Dedifferentiated amniotic fluid mesenchymal stem cell (primary cell): ENCODE results near the gene ELAVL3.
"Not testable (repeated sequence)": the region's sequence is repeated elsewhere in the genome, so short reads cannot be mapped to it uniquely, and the experiment has no call there.

ENCODE experiments used
- DNase-seq: peaks from one replicate; pipeline ENCODE4 v3.0.0-alpha.2; 2016; ENCODE audit errors: extremely low spot score

The ELAVL3 gene

DNA sequence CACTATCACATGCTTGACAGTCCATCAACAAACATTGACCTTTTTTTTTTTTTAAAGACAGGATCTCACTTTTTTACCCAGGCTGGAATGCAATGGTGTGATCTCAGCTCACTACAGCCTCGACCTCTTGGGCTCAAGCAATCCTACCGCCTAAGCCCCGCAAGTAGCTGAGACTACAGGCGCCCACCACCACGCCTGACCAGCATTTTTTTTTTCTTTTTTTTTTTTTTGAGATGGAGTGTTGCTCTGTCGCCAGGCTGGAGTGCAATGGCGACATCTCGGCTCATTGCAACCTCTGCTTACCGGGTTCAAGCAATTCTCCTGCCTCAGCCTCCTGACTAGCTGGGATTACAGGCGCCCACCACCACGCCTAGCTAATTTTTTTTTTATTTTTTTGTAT is 21.9 kb downstream of the ELAVL3 start:
- DNase-seq, result not testable (repeated sequence)

DNA sequence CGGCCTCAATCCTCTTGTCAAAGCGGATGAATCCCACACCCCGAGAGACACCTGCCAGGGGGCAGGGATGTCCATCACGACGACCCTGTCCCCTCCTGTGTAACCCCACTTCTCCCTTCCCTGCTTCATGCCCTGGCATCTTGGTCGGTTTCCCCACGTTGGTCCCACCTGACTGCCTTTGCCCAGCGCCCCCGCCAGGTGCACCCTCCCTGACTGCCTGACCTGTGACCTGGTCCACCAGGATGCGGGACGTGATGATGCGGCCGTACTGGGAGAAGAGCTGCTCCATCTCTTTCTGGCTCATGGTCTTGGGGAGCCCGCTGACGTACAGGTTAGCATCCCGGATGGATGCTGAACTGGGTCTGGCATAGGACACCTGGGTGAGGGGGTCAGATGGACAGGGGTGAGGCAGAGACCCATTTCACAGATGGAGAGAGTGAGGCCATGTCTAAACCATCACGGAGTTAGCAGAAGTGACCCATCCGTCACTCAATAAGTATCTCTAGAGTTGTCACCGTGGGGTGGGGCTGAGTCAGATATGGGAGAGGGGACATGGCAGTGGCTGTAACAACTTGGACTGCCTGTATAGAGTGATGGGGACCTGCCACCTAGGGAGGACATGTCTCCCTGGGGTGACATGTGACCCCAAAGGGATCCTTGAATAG is 22.5 kb downstream of the ELAVL3 start:
- no peak for DNase-seq

- DNase-seq, result no peak
These were observed 23.0 kb downstream of the ELAVL3 start for GRCh38 chr19:11457831-11458230.

DNA sequence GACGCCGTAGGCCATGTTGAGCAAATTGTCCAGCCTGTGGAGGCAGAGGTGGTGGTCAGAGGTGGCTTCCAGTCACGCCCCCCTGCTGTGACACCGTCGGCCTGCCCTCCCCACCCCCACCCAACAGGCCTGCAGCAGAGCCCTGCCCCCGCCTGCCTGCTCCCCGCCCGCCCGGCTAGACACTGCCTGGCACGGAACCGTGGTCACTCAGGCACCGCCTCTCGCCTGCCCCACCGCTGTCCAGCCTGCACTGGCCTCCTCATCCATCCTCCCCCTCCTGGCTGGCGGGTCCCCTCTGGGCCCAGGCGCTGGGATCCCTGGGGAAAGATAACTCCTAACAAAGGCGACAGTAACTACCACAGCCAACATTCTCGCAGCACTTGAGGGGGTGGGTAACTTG is 23.7 kb downstream of the ELAVL3 start:
- DNase-seq, result no peak

- no peak for DNase-seq
These were observed 24.2 kb downstream of the ELAVL3 start for GRCh38 chr19:11456659-11457058.

- DNase-seq, result not testable (repeated sequence)
These were observed 25.7 kb downstream of the ELAVL3 start for GRCh38 chr19:11455233-11455554.

DNA sequence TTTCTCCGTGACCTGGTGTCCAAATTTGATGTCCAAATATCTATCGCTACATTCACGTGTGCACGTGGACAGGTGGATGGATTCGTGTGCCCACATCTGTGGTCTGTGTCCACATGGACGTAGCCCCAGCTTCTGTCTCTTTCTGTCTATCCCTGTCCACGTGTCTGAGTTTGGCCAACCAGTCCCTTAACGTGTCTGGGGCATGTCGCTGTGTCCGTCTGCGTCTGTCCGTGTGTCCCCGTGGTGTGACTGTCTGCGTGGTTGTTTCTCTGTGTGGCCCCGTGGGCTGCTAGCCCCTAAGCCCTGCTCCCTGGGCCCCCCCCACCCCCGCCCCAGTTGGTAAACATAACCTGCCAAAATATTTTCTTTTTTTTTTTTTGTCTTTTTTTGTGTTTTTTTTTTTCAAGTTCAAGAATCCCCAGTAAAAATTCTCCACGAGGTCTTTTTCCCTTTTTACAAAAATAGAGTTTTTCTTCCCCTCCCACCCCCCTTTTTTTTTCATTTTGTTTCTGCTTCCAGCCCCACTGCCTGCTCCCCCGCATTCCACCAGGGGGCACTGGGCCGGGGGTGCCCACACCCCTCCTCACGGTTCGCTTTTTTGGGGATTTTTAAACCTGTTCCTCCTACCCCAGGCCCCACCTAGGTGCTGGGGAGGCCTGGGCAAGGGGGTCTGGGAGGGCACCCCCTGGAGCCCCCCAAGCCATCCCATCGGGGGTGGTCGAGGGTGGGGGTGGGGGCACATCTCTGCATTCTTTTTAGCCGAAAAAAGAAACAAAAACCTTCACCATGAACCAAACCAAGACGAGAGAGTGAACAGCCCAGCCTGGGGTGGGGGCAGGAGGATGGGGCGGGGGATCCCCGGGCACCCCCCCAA is 27.1 kb downstream of the ELAVL3 start:
- DNase-seq, result no peak

GRCh38 chr19:11452620-11453310 is 28.1 kb downstream of the ELAVL3 start:
- no peak for DNase-seq

DNA sequence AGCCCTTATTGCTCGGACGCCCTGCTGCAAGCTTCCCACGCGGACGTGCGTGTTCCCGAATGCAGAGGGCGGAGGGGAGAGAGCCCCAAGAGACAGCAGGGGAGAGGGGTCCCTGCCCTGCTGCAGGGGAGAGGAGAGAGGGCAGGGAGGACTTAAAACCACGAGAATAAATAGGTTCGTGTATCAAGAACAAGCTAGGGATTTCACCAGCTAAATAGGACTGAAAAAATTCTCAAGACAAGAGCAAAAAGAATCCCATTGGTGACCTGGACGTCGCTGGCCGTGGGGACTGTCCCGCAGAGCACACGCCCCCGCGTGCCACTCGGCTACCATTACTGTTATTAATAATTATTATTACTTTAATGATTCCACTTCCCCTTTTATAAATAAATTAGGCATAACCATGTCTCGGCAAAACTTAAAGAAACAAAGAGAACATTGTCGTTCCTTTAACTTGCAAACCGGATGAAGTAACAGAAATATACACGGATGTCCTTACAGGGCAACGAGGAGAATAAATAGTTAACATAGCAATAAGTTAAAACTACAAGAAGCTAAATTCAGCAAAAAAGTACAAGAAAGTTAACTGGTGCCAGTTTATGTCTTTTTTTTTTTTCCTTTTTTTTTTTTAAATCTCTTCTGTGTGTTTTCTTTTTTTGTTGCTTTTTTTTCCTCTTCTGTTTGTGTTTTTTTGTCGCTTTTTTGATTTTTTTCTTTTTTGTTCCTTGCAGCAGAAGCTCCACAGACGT is 28.8 kb downstream of the ELAVL3 start:
- DNase-seq, result no peak

DNA sequence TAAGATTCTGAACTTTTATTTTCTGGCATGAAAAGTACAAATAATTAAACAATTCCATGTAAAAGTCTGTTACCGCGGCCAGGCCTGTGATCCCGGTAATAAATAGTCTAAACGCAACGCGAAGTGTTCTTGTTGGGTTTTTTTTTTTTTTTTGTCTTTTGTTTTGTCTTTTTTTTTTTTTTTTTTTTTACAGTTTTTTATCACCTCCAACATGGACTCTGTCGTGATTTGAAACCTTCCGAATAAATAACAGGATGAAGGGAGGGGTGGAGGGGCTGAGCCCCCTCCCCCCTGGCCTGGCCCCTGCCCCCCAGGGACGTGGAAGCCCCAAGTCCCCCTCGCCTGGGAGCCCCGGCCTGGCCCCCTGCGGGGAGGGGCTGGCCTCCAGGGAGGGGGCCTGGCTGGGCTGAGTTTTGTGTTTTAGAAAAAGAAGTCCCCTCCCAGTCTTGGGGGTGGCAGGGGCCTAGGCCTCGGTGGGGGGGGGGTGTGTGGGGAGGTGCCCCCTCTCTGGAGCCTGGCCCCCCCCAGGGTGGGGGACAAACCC is 29.4 kb downstream of the ELAVL3 start:
- DNase-seq, result no peak

DNA sequence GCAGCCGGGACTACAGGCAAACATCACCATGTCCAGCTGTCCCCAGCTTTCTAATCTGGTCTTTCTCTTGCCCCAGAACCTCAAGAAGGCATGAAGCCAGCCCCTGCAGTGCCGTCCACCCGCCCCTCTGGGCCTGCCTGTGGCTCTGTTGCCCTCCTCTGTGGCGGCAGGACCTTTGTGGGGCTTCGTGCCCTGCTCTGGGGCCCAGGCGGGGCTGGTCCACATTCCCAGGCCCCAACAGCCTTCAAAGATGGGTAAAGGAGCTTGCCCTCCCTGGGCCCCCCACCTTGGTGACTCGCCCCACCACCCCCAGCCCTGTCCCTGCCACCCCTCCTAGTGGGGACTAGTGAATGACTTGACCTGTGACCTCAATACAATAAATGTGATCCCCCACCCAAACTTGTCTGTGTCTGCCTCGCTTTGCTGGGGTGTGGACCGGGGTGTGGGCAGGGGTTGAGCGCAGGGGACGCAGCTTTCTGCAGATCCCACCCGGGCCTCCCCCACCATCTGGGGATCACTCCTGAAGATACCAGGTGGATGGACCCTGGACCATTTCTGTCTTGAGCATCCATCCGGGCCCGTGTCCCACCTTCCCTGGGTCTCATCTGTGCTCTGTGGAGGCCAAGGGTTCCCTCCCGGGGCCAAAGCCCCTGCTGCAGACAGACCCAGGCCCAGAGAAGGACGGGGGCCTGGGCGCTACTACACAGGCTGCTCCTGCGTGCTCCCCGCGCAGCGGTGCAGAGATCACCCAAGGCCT is 30.1 kb downstream of the ELAVL3 start:
- no peak for DNase-seq

- no peak for DNase-seq
These were observed 31.8 kb downstream of the ELAVL3 start for GRCh38 chr19:11448923-11449554.

DNA sequence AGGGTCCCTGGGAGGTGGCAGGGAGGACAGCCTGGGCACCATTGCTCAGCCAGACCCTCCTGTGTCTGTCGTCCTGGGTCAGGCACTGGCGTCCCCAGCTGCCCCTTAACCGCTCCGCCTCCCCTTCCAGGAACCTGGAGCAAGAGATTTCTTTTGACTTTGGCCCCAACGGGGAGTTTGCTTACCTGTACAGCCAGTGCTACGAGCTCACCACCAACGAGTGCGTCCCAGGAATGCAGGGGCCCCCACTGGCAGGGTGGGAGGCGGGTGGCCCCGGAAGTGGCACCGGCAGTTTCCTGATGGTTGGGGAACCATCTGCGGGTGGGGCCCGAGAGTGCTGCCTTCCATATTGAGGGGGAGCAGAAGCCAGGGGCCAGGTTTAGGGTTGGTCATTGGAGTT is 32.4 kb downstream of the ELAVL3 start:
- DNase-seq, result no peak

DNA sequence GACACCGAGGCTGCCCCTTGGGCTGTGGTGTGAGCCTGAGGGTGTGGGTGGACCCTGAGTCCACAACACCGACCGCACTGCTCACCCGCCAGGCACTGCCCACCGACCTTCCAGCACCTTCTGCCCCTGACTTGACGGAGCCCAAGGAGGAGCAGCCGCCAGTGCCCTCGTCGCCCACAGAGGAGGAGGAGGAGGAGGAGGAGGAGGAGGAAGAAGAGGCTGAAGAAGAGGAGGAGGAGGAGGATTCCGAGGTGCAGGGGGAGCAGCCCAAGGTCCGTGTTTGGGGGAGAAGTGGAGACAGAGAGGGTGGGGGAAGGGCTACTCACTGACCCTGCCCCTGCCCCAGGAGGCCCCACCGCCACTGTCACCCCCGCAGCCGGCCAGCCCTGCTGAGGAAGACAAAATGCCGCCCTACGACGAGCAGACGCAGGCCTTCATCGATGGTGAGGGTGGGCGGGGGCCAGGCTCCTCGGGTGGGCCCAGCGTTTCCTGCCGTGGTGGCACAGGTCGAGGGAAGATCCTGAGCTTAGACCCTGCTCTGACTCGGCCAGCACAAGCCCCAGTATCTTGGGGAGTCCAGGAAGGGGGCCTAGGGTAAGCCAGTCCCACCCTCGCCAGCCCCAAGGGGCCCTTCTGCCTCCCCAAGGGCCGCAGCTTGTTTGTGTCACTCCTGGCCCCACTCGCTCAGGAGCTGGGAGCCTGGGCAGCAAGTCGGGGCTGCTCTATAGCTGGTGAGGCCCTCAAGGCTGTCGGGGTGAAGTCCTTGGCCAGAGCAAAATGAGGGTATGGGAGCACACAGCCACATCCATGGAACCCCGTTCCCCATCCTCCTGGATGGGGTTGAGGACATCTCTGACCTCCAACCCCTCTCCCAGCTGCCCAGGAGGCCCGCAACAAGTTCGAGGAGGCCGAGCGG is 33.2 kb downstream of the ELAVL3 start:
- no peak for DNase-seq

GRCh38 chr19:11446652-11447301 is 34.1 kb downstream of the ELAVL3 start:
- DNase-seq, result no peak

DNA sequence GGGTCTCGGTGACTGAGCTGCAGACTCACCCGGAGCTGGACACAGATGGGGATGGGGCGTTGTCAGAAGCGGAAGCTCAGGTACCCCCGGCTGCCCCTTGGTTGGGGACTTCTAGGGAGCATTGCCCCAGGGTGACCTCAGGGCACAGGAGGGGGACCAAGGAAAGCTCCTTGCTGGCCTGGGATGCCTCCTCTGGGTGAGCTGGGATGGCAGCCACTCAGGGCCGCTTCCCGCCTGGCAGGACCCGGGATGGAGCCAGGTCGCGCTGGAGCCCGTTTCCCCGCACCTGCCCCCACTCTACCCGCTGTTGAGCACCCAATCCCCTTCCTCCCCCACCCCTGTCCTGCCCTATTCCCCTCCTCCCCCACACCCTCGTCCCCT is 34.6 kb downstream of the ELAVL3 start:
- no peak for DNase-seq

DNA sequence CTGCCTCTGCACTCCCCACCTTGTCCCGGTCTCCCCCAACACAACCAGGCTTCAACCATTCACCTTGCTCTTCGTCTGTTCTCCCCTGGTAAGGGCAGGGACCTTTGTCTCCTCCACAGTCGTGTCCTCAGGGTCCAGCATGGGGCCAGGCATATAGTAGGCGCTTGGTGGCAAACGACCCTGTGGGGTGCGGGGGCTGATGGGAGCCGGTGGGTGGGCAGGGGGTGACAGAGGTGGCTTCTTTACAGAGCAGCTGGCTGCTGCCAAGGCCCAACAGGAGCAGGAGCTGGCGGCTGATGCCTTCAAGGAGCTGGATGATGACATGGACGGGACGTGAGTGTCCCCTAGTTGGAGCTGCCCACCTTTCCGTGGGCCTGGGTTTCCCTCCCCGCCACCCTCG is 35.7 kb downstream of the ELAVL3 start:
- no peak for DNase-seq

- DNase-seq, result no peak
These were observed 36.8 kb downstream of the ELAVL3 start for GRCh38 chr19:11444059-11444458.

- DNase-seq, result no peak
These were observed 42.9 kb downstream of the ELAVL3 start for GRCh38 chr19:11437955-11438354.
